HUES6 (cell line): Measurements from ENCODE around the gene EHD4.

Experiments used
- H3K27ac ChIP-seq: 2 replicates; pipeline ENCODE4 v1.7.0; 2013; ENCODE audit warnings: low read depth, mild to moderate bottlenecking, low read length, inconsistent platforms
- H3K27me3 ChIP-seq: 2 replicates; pipeline ENCODE4 v1.6.1; 2013; ENCODE audit warnings: low read length; ENCODE audit not compliant: control insufficient read depth, insufficient read depth
- H3K36me3 ChIP-seq: 2 replicates; pipeline ENCODE4 v1.6.1; 2013; ENCODE audit warnings: low read length; ENCODE audit not compliant: control insufficient read depth, insufficient read depth
- H3K4me1 ChIP-seq: 2 replicates; pipeline ENCODE4 v1.6.1; 2013; ENCODE audit warnings: low read length; ENCODE audit not compliant: control insufficient read depth, insufficient read depth
- H3K4me3 ChIP-seq: 2 replicates; pipeline ENCODE4 v1.5.1; 2013; ENCODE audit warnings: low read depth, low read length
- H3K9ac ChIP-seq: one replicate; pipeline ENCODE4 v1.6.1; 2013; ENCODE audit warnings: mild to moderate bottlenecking, low read length
- H3K9me3 ChIP-seq: 2 replicates; pipeline ENCODE4 v1.6.1; 2013; ENCODE audit warnings: low read depth, low read length; ENCODE audit not compliant: control insufficient read depth, insufficient read depth

Gene EHD4

GRCh38 chr15:41876007-41876406 is 96.3 kb downstream of the EHD4 start:
- H3K27ac ChIP-seq: no peak overlapping the region

DNA sequence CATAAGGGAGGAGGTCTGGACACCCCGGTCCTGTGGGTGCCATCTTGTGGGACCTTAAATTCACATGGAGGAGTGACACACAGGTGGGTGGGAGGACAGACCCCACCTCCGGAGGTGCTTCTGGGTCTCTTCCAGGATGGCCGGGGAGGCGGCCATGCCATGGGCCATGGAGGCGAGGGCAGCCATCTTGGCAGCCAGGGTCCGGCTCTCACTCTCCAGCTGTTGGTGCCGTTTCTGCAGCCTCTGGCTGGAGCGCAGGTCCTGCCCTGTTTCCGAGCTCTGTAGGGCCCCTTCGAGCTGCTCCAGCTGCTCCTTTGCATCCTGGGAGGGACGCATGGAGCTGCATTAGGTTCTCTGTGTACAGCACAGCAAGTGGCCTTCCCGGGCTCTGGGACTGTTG is 97.6 kb downstream of the EHD4 start:
- Histone ChIP-seq H3K27ac (no peak overlapping the region), H3K9ac (no peak overlapping the region), H3K36me3 (no peaks in the 10 kb centered on the region), H3K4me3 (no peak overlapping the region), H3K27me3 (peaks cover 8% of the 10 kb centered on the region; the same call in 1 of the 2 replicates), H3K4me1 (no peaks in the 10 kb centered on the region), H3K9me3 (no peaks in the 10 kb centered on the region)

More at GRCh38 chr15:41876007-41876406, 96.3 kb downstream of the EHD4 start:
- no peak overlapping the region for H3K9ac ChIP-seq
- no peak overlapping the region for H3K4me3 ChIP-seq
- no peaks in the 10 kb centered on the region for H3K36me3 ChIP-seq
- H3K9me3 ChIP-seq: no peaks in the 10 kb centered on the region
- peaks cover 21% of the 10 kb centered on the region for H3K27me3 ChIP-seq
- H3K4me1 ChIP-seq: no peaks in the 10 kb centered on the region

DNA sequence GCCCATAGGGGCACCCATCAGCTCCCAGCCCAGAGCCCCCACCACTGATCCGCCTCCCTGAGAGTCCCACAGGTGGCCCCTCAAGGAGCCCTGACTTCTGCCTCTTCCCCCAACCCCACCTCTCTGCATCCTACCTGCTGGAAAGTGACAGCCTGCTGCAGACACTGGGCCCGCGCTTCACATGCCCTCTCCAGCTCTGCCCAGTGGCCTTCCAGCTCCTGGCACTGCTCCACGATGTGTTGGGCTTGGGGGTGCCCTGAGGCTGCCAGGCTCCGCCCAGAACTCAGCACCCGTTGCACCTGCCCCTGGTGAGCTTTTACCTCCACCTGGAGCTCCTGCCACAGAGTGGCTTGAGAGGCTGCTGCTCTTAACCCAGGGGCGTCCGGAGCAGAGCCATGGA is 98.6 kb downstream of the EHD4 start:
- no peaks in the 10 kb centered on the region for H3K36me3 ChIP-seq
- H3K27ac ChIP-seq: no peak overlapping the region
- H3K9ac ChIP-seq: no peak overlapping the region
- no peaks in the 10 kb centered on the region for H3K4me1 ChIP-seq
- H3K9me3 ChIP-seq: no peaks in the 10 kb centered on the region
- H3K4me3 ChIP-seq: no peak overlapping the region
- H3K27me3 ChIP-seq: no peaks in the 10 kb centered on the region; the same call in 1 of the 2 replicates

- Histone ChIP-seq H3K27me3 (no peaks in the 10 kb centered on the region; the same call in 1 of the 2 replicates), H3K36me3 (no peaks in the 10 kb centered on the region), H3K9ac (no peak overlapping the region), H3K27ac (no peak overlapping the region), H3K4me1 (no peaks in the 10 kb centered on the region), H3K9me3 (no peaks in the 10 kb centered on the region), H3K4me3 (no peak overlapping the region)
Observed at GRCh38 chr15:41872166-41872747, 100.1 kb downstream of the EHD4 start.

DNA sequence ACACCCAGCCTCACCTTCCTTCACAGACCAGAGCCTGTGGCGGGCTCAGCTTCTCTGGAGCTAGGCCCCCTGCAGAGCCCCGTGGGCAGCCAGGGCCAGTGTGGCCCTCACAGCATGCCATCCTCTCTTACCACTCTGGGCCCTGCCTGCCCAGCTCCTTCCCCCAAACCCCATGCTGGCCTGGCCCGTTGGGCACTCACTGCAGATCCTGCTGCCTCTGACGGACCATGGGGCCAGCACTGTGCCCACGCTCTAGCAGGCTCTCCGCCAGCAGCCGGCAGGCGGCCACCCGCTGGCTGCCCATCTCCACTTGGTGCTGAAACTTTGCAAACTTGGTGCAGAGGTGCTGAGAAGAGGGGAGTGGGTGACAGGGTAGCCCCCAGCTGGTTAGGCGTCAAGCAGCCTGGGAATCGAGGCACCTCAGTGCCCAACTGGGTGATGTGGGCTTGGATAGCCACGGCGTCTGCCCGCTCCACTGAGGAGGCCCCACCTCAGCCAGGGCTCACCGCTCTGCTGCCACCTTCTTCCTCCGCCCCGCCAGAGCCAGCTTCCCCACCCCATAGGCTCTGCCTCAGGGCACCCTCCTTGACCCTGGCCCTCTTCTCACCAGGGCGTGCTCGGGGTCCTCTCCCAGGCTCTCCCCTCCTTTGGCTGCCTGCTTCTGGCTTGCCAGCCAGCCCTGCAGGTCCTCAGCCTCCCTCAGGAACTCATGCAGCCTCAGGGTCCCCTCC is 101.0 kb downstream of the EHD4 start:
- no peaks in the 10 kb centered on the region for H3K36me3 ChIP-seq
- H3K4me3 ChIP-seq: no peak overlapping the region
- H3K9ac ChIP-seq: no peak overlapping the region
- peaks cover 7% of the 10 kb centered on the region; the same call in 1 of the 2 replicates for H3K4me1 ChIP-seq
- no peaks in the 10 kb centered on the region for H3K27me3 ChIP-seq
- H3K9me3 ChIP-seq: no peaks in the 10 kb centered on the region
- no peak overlapping the region for H3K27ac ChIP-seq

DNA sequence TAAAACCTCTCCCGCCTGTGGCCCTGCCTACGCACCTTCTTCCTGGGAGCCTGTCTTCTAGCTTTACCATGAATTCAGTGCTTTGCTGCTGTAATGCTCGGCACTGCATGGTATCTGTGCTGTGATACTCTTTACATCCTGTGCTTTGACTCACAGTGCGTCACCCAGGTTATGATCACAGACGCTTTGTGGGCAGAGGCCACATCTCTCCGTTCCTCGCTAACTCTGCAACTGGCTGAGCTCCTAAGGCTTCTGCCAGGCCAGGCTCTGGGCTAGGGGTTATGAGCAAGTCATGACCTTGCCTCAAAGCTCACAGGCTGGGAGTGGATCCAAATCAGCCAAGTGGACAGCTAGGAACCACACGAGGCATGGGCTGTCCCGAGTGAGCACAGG is 101.7 kb downstream of the EHD4 start:
- Histone ChIP-seq H3K9me3 (no peaks in the 10 kb centered on the region), H3K9ac (no peak overlapping the region), H3K27ac (no peak overlapping the region), H3K4me1 (peaks cover 14% of the 10 kb centered on the region; the same call in 1 of the 2 replicates), H3K36me3 (no peaks in the 10 kb centered on the region), H3K27me3 (no peaks in the 10 kb centered on the region), H3K4me3 (no peak overlapping the region)

GRCh38 chr15:41869770-41870688 is 102.3 kb downstream of the EHD4 start:
- no peaks in the 10 kb centered on the region for H3K9me3 ChIP-seq
- H3K4me1 ChIP-seq: peaks cover 14% of the 10 kb centered on the region; the same call in 1 of the 2 replicates
- no peak overlapping the region for H3K27ac ChIP-seq
- H3K27me3 ChIP-seq: no peaks in the 10 kb centered on the region
- H3K4me3 ChIP-seq: no peak overlapping the region
- H3K9ac ChIP-seq: no peak overlapping the region
- no peaks in the 10 kb centered on the region for H3K36me3 ChIP-seq

- peaks cover 14% of the 10 kb centered on the region; the same call in 1 of the 2 replicates for H3K4me1 ChIP-seq
- no peaks in the 10 kb centered on the region for H3K36me3 ChIP-seq
- no peak overlapping the region for H3K4me3 ChIP-seq
- H3K27me3 ChIP-seq: no peaks in the 10 kb centered on the region
- H3K9ac ChIP-seq: no peak overlapping the region
- H3K9me3 ChIP-seq: no peaks in the 10 kb centered on the region
- H3K27ac ChIP-seq: no peak overlapping the region
Observed at GRCh38 chr15:41868321-41868720, 104.0 kb downstream of the EHD4 start.

- no peak overlapping the region for H3K9ac ChIP-seq
- no peaks in the 10 kb centered on the region for H3K36me3 ChIP-seq
- peaks cover 27% of the 10 kb centered on the region for H3K4me1 ChIP-seq
- no peaks in the 10 kb centered on the region for H3K9me3 ChIP-seq
- no peak overlapping the region for H3K4me3 ChIP-seq
- H3K27me3 ChIP-seq: no peaks in the 10 kb centered on the region
- no peak overlapping the region for H3K27ac ChIP-seq
Observed at GRCh38 chr15:41866872-41867579, 105.3 kb downstream of the EHD4 start.

DNA sequence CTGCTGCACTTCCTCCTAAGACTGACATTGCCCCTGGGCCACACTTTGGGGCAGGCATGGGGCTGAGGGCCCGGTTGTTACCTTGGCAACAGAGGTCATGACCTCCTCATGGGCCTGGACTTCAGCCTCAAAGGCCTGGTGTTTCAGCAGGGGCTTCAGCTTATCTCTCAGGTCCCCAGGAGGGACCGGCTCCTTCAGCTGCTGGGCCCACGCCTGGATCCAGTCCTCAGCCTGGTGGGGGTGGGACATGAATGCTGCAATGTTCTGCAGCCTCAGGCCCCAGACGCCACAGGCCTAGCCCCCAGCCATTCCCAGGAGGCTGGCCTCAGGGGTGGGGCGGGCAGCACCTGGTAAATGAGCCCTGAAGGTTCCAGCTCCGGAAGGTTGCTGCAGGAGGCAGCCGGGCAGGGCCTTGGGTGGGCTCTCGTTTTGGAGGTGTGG is 106.1 kb downstream of the EHD4 start:
- H3K4me1 ChIP-seq: peaks cover 31% of the 10 kb centered on the region
- H3K27ac ChIP-seq: no peak overlapping the region
- H3K36me3 ChIP-seq: no peaks in the 10 kb centered on the region
- H3K4me3 ChIP-seq: no peak overlapping the region
- no peaks in the 10 kb centered on the region for H3K9me3 ChIP-seq
- H3K27me3 ChIP-seq: no peaks in the 10 kb centered on the region
- no peak overlapping the region for H3K9ac ChIP-seq
